ENCODE measurements around the gene MYD88.
"Not testable (repeated sequence)": the region's sequence is repeated elsewhere in the genome, so short reads cannot be mapped to it uniquely, and the experiment has no call there.

Gene MYD88

DNA sequence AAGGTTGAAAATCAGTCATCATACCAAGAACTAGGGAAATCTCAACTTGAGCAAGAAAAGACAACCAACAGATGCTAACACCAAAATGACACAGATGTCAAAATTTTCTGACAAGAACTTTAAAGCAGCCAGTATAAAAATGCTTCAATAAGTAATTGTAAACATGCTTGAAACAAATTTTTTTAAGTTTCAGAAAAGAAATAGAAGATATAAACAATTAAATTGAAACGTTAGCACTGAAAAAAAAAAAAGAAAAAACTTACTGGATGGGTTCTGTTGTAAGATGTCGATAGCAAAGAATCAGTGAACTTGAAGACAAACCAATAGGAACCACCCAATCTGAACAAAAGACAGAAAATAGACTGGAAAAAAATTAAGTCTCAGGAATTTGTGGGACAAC is 8.0 kb downstream of the MYD88 start:
- DNase-seq = no peak

DNA sequence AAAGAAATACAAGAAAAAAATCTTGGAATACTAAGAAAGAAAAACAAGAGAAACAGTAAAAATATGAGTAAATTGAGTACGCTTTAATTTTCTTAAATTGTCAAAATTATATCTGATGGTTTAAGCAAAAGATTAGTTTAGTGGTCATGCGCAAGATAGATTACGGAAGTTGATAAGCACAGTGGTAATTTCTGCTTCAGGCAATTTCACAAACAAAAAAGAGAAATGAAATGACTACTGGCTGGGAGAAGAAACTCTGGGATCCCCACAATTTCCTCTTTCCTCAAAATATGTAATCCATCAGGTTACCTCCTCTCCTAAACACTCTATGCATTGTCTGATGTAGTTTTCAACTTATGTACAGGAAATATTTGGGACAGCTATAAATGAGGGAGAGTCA is 9.0 kb downstream of the MYD88 start:
- DNase-seq = peak; percentile 75

DNA sequence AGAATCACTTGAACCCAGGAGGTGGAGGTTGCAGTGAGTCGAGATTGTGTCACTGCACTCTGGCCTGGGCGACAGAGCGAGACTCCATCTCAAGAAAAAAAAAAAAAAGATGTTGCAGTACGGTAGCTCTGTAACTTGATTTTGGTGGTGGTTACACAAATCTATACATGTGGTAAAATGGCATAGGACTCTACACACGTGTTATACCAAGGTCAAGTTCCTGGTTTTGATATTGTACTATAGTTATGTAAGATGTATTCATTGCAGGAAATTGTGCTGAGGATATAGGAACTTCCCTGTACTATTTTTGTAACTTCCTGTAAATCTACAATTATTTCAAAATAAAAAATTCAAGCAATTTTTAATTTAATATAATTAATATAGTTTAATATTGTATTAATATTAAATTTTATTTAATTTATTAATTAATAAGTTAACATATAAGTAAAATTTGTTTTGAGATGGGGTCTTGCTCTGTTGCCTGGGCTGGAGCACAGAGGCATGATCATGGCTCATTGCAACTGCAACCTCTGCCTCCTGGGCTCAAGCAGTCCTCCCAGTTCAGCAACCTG is 9.9 kb downstream of the MYD88 start:
- DNase-seq = peak; percentile 92

DNA sequence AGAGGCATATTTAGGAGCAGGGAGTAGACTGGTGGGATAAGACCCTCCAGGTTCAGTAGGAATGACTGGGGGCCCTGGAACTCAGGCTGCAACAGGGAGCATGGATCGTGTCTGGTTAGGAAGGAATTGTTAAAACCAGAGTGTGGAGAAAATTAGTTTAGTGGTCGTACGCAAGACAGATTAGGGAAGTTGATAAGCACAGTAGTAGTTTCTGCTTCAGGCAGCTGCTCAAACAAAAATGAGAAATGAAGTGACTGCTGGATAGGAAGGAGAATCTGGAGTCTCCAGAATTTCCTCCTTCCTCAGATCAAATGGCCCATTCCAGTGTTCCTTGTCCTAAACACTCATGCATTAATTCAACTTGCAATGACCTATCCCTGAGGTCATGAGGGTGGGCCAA is 11.2 kb downstream of the MYD88 start:
- DNase-seq = peak; percentile 82

DNA sequence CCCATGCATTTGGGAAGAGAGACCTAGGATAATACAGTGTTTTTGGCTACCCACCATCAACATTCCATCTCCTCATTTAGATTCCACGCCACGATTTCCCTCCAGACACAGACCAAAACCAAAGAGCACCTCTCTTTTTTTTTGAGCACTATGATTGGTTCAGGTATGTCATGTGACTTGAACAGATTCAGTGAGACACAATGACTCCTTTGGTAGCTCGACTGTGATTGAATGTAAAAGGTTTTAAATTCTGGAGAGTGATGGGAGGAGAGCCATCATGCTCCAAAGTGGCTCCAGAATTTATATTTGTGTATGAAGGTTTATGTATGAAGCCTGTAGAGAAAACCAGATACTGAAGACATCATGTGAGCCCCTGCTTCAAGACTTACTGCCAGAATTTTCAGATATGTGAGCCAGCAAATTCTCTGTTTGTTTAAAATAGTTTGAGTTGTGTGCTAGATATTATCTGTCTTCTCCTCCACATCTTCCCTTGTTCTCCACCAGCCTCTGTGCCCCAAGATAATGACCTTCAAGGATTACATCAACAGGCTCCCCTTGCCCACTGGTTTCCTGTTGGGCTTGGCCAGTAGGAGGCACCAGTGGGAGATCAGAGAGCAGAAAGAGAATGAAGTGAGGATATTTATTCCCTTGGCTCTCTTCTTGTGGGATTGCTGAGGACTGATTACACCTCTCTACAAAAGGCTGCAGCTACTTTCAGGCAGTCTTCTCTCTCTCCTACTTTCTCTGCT is 12.5 kb downstream of the MYD88 start:
- DNase-seq = no peak

DNA sequence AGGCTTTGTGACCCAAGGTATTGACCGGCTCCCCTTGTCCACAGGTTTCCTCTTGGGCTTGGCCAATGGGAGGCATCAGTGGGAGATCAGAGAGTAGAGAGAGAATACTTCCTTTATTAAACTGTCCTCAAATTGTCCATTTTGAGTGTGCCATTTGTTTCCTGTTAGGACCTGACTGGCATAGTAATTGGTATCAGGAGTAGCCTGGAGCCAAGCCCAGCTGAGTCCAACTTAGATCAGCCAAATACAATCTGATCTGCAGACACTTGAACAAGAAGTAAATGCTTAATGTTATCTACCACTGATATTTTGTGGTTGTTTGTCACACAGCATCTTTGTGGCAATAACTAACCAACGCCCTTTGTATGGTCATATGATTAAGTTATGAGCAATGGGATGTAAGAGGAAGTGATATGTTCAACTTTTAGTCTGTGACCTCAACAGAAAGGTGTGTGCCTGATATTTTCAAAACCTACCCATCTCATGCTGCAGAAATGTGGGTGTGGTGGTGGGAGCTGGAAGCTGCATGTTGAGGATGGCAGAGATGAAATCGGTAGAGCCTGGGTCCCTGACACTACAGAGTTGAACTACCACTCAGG is 13.3 kb downstream of the MYD88 start:
- DNase-seq = no peak

DNA sequence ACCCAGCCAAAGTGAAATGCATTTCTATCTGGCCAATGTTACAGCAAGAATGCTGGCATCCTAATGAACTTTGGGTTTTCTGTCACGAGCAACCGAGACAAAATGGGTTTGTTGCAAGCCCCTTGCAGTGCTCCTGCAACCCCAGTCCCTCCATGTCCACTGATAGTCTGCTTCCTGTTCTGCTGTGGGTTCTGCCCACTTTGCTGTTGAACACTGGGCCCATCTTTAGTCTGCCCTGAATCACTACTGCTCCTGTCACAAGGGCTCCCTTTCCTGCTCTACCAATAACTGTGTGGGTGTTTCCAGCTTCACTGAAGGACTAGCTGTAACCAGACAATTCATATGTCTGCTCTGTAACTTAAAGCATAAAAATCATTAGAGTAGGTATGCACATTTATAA is 14.1 kb downstream of the MYD88 start:
- no peak for DNase-seq

DNA sequence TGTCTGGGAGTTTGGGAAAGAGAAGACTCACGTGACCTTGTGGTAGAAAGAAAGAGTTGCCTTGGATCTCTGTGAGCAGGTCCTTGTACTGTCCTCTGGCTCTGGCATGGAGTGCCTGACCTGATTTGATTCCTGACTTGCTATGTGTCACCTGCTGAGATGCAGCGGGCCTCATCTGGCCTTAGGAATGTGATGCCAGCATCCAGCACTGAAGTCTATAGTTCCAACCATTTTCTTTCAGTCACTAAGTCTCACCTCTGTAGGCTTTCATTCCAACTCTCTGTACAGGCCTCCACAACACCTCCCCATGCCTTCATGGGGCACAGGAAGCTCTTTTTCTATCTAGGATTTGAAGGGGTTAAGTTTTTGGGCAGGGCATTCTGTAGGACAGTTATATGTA is 14.8 kb downstream of the MYD88 start:
- DNase-seq = no peak

DNA sequence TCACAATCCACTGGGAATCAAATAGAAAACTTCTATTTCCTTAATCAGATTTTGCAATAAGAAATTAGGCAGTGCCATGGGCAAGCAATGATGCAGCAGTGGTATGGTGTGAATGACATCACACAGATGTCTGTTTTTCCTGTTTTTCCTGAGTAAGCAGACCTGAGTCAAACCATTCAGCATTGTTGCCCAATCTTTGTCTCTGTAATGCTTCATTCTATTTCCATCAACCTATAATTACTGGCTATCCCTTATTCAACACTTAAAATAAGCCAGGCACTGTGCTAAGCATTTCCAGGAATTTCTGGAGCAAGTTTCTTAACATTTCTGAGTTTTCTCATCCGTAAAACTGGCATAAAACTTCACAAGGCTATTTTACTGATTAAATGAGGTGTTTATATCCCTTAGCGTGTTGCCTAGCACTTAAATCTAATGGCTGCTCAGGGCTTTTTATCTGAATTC is 15.6 kb downstream of the MYD88 start:
- no peak for DNase-seq

DNA sequence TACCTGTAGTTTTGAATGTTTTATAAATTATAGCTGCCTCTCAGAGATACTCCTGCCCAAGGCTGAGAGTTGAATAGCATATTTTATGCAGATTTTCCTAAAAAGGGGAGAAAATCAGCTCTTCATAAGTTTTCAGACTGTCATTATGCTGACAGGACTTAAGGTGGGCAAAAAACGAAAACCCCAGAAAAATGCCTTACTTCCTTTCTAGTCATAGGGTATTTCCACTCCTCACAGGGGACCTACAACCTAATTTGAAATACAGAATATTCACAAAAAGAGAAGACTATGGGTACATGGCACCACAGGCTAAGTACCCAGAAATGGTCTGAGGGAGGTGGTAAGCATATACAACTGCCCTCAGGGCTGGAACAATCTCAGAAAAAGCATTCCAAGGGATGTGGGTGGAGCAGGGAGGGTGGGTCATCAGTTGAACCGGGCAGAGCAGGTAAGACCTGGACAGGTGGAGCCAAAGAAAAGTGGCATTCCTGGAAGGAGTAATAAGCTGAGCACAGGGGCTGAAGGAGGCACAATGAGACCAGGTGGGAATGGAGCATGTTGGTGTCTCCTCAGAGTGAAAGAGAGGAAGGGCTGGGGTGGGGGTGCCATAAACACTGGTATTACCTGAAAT is 16.3 kb downstream of the MYD88 start:
- DNase-seq = no peak

DNA sequence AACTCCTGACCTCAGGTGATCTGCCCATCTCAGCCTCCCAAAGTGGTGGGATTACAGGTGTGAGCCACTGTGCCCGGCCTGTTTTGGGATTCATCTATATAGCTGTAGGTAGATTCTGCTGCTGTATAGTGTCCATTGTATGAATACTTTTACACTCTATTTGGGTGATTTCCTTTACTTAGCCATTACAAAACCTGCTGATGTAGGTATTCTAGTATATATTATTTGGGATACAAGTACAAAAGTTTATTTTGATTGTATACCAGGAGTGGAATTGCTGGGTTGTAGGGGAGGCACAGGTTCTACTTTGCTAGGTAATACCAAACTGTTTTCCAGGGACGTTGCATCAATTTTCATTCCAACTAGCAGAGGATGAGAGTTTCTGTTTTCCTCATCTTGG is 17.4 kb downstream of the MYD88 start:
- no peak for DNase-seq

DNA sequence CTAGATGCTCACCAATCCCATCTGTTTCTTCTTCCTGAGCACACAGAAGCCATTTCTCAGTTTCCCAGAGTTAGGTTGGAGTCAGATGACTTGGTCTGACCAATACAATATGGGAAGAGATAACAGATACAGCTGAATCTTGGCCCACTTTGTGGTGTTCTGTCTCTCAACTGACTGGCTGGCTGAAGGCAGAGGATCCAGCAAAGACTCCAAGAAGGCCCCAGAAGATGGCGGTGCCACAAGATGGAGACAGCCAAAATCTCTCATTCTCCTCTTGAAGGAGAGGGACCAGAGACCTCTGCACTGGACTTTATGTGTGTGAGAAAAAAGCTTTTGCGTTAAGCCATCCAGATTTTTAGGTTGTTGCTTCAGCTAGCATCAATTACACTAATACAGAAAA is 18.7 kb downstream of the MYD88 start:
- no peak for DNase-seq

DNA sequence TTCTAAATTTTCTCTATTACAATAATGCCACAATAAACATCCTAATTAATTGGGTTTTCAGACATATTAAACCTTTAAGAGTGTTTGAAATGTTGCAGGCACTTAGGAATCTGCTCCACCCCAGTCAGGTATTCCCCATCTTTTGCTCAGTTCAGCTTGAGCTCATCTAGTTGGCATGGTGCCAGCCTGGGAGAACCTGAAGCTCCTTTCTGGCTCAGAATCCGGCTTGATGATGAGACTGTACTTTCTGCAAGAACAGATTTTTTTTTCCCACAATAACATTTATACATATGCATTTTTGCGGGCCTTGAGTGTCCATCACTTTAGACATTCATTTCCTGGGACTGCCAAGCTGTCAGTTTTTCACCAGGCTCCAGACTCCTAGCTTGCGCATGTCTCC is 19.1 kb downstream of the MYD88 start:
- DNase-seq = no peak

DNA sequence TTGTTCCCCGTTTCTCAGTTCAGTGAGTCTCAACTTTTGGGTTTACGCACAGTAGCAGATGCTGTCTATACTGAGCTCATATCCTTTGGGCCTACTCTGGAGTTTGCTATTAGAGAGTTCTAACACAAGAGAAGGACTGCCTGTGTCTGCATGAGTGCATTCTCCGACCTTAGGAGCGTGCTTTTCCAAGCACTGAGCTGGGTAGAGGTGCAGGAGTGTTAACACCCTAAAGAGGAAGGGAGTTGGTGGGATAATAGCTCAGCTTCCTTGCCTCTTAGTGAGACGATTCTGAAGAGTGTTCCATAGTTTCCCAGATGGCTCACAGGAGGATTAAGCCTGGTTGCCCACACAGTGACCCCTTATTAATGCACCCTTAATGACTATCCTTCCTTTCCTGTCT is 20.0 kb downstream of the MYD88 start:
- DNase-seq = no peak

DNA sequence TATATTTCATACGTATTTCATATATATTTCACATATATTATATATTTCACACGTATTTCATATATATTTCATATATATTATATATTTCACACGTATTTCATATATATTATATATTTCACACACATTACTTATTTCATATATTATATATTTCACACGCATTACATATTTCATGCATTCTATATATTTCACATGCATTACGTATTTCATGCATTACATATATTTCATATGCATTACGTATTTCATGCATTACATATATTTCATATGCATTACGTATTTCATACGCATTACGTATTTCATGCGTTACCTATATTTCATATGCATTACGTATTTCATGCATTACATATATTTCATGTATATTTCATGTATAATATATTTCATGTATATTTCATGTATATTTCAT is 22.2 kb downstream of the MYD88 start:
- not testable (repeated sequence) for DNase-seq

DNA sequence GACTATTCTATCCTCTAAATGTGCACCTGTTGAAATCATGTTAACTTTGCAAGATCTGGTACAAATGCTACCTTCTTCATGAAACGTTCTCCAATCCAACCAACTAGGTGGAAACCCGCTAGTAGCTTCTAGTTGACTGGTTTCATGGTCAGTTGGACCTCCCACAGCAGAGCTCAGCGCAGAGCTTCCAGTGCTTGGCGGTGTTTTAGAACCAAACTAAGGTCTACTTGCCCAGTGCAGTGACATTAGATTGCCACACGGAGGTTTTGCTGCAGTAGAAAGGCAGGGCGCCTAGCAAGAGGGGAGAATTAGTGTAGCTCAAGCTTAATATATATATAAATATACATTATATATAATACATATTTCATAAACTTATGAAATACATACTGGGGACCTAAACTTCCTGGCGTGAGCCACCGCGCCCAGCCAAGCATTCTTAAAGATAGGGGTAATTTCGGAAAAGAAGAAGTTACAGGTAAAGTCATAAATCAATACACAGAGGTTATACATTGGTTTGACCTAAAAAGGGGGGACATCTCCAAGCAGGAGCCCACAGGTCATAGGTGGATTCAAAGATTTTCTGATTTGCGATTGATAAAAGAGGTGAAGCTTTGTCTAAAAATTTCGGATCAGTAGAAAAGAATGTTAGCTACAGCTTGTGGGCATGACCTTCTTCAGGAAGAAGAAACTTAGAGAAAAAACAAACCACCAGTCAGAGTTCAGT is 24.8 kb downstream of the MYD88 start:
- DNase-seq = no peak

DNA sequence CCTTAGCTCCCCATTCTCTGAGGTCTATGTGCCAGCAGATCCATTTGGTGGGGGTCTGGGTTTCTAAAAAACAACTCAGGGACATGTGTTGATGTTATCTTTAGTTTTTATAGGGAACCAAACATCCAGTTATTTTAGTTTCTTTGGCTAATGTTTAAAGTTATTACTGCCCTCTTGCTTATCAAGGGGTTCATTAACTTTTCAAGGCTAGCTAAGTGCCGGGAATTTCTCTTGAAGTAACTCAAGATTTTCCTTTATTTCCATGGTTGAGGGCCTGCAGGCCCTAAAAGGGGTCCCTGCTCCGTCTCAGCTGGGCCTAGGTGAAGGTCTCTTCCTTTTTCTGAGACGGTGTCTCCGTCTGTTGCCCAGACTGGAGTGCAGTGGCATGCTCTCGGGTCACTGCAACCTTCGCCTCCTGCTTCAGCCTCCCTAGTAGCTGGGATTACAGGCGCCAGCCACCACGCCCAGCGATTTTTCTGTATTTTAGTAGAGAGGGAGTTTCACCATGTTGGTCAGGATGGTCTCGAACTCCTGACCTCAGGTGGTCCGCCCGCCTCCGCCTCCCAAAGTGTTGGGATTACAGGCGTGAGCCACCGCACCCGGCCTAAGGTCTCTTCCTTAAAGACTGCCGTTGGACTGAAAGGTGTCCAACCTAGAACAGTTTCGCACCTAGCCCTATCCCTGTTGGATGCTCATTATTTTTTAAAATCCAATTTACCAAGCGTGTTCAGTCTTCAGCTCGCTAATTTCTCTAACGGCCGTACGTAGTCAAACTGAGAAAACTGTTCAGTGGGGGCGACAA is 25.6 kb downstream of the MYD88 start:
- DNase-seq = no peak

DNA sequence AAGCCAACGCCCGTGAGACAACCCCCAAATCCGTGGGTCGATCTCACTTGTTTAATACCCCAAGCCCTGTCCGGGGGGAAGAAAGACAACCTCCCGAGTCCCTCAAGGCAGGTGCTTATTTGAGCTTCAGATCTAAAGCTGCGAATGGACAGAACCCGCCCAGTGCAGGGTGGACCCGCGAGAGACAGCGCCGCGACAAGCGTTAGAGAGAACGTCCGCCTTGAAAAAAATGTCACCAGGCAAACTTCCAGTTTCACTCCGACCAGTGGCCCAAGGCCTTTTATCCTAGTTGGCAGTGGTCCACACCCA is 26.1 kb downstream of the MYD88 start:
- no peak for DNase-seq

DNA sequence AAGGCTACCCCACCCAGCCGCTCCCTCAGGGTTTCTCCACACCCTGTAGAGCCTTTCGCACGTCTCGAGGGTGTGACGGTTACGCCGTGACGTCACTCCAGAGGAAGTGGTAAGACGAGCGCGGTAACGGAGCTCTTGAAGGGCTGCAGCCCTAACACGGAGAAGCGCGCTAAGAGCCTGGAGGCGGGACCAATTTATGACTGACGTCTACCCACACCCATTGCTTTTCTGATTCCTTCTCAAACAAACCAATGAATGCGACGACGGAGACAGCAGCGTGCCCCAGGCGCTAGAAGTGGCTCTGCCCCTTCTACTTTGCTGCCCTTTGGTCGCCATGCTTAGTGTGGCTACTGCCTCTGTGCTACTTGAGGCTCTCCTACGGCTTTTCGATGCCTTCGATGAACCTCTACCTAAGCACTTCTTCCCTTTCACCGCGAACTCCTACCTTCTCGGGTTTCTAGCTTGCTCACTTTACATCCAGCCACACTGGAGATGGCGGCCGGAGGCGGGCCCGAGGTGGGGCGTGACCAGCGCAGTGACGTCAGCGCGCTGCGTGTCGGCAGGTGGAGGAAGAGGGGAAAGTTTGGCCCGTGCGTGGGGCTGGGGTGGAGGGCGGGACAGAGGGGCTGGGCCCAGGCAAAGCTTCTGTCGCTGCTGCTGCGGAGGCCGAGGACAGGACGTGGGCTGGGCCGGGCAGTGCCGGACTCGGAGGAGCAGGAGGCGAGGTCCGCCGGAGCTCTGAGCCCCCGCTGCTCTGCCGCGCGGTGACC is 26.7 kb downstream of the MYD88 start, which contains the start of gene OXSR1:
Gene OXSR1 (plus strand): TSS at position 586 of the 770 bp plus-strand sequence. CDS start 340 bp downstream, outside the sequence.
- DNase-seq = peak; percentile 99

DNA sequence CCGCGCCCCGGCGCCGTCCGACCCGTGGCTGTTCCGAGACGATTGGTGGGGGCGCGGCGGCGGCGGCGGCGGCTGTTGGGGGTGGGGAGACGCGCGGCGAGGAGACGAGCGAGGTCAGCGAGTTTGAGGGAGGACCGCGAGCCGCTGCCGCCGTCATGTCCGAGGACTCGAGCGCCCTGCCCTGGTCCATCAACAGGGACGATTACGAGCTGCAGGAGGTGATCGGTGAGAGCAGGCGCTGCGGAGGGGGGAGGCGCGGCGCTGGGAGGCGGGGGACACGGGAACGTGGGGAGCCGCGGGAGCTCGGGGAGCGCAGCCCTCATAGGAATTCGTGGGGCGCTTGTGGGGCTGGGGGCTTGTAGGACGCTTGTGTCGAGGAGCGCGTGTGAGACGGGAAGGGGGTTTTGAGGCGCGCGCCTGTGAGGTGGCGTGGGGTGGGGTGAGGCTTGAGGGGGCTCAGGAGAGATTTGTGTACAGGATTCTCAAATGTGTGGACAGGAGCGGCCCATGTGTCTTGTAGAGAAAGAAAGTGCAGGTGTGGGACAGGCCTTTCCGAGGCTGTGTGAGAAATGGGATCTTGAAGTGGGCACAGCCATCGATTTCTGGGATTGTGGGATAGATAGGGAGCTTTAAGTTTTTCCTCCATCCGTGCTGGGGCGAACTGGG is 27.4 kb downstream of the MYD88 start:
- no peak for DNase-seq

DNA sequence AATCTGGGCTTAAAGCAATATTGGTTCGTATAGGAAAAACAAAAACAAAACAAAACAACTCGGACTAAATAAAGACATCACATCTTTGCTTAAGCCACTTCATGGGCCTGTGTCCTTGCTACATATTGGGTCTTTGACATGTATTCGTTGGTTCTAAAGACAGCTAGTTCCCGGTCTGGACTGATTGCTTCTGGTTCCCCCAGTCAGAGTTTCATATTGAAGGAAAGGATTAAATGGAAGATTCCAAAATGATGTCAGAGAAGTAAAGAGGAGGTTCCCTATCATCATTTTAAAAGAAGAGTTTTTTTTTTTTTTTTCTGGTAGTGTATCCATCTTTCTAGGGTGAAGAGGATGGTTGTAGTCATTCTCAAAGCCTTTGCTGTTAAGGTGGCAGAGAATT is 29.1 kb downstream of the MYD88 start:
- no peak for DNase-seq

All from GF-D8 (cell line).